ENCODE measurements around the gene FSD1.

- TF ChIP-seq POLR2A (IDR thresholded peaks at IDR 0.05; ENCODE audit: low read depth, low read length) (no peak), CTCF (IDR thresholded peaks at IDR 0.05 in 2 of 3, conservative IDR thresholded peaks at IDR 0.05 in 1 of 3; ENCODE audit: control insufficient read depth in 2 of 3, extremely low read depth in 1 of 3, insufficient read depth in 1 of 3, low read depth in 3 of 3, low read length in 3 of 3) (no peak)
Observed at GRCh38 chr19:4313847-4314490, 9.6 kb downstream of the FSD1 start.
